NCI-H1436 (cell line): Measurements from ENCODE around the gene FBXL4.
A peak's percentile ranks its signal among the peaks of the same experiment; 100 is the strongest.
"Not testable (repeated sequence)": the region's sequence is repeated elsewhere in the genome, so short reads cannot be mapped to it uniquely, and the experiment has no call there.

ENCODE experiments used
- DNase-seq: peaks from one replicate; lab custom pipeline; 2025; lab: John Stamatoyannopoulos, UW

FBXL4 gene

GRCh38 chr6:98945311-98946115 lies 2.2 kb downstream of the FBXL4 start:
- DNase-seq = no peak

GRCh38 chr6:98944598-98945081 lies 3.1 kb downstream of the FBXL4 start:
- no peak for DNase-seq

GRCh38 chr6:98944168-98944567 lies 3.6 kb downstream of the FBXL4 start:
- DNase-seq = no peak

GRCh38 chr6:98942263-98942803 lies 5.4 kb downstream of the FBXL4 start:
- DNase-seq = no peak

GRCh38 chr6:98941319-98941718 lies 6.4 kb downstream of the FBXL4 start:
- DNase-seq = no peak

- no peak for DNase-seq
Measured at GRCh38 chr6:98937351-98937750, 10.4 kb downstream of the FBXL4 start.

GRCh38 chr6:98932381-98932780 lies 15.4 kb downstream of the FBXL4 start:
- DNase-seq = no peak

GRCh38 chr6:98931696-98932095 lies 16.1 kb downstream of the FBXL4 start:
- DNase-seq = no peak

- DNase-seq = no peak
Measured at GRCh38 chr6:98929498-98930060, 18.2 kb downstream of the FBXL4 start.

- no peak for DNase-seq
Measured at GRCh38 chr6:98928688-98929087, 19.1 kb downstream of the FBXL4 start.

- DNase-seq = peak; percentile 14
Measured at GRCh38 chr6:98927534-98927933, 20.2 kb downstream of the FBXL4 start.

GRCh38 chr6:98925831-98926230 lies 21.9 kb downstream of the FBXL4 start:
- no peak for DNase-seq

GRCh38 chr6:98924647-98925046 lies 23.1 kb downstream of the FBXL4 start:
- DNase-seq = no peak

GRCh38 chr6:98920904-98921431 lies 26.8 kb downstream of the FBXL4 start:
- no peak for DNase-seq

- not testable (repeated sequence) for DNase-seq
Measured at GRCh38 chr6:98910946-98911345, 36.8 kb downstream of the FBXL4 start.

- no peak for DNase-seq
Measured at GRCh38 chr6:98909236-98909635, 38.5 kb downstream of the FBXL4 start.

- DNase-seq = not testable (repeated sequence)
Measured at GRCh38 chr6:98906342-98906741, 41.4 kb downstream of the FBXL4 start.

GRCh38 chr6:98905759-98906158 lies 42.0 kb downstream of the FBXL4 start:
- DNase-seq = no peak

GRCh38 chr6:98904096-98904495 lies 43.6 kb downstream of the FBXL4 start:
- no peak for DNase-seq

GRCh38 chr6:98900706-98901105 lies 47.0 kb downstream of the FBXL4 start:
- DNase-seq = no peak

- no peak for DNase-seq
Measured at GRCh38 chr6:98894810-98895209, 52.9 kb downstream of the FBXL4 start.

- DNase-seq = no peak
Measured at GRCh38 chr6:98887650-98888049, 60.1 kb downstream of the FBXL4 start.

- DNase-seq = no peak
Measured at GRCh38 chr6:98885330-98885729, 62.4 kb downstream of the FBXL4 start.
